Activated CD8-positive, alpha-beta T cell treated with anti-CD3 and anti-CD28 coated beads, Interleukin-2, amount 10 ng/mL, durations not matched to agents 7 days and 5 days (primary cell): ENCODE measurements around the gene MT1F. TPM values are rescaled to one million over a fixed set of nuclear protein-coding genes. Genes with fewer than 3 reads are reported as not detected.

Source experiments
- ATAC-seq: fragments of 150-1000 bp; cut with Tn5 transposase; one replicate; pipeline ENCODE4 v1.10.0; 2021; ENCODE audit warnings: moderate library complexity
- CTCF ChIA-PET: fragments of 350-600 bp; sonication (Branson Sonifier 250); formaldehyde crosslinking; loops from one replicate; lab custom pipeline; 2021; ENCODE audit warnings: antibody characterized with exemption; lab: Charles Lee
- POLR2A ChIA-PET: fragments of 350-600 bp; sonication (Branson Sonifier 250); formaldehyde crosslinking; loops from one replicate; lab custom pipeline; 2021; ENCODE audit warnings: antibody characterized with exemption; lab: Charles Lee
- DNase-seq: peaks from one replicate; pipeline ENCODE4 v3.0.0-alpha.2; 2020
- H3K27ac Mint-ChIP-seq: one replicate; pipeline ENCODE4 v1.8.0; 2021; ENCODE audit warnings: mild to moderate bottlenecking, mixed read lengths
- H3K27me3 Mint-ChIP-seq: one replicate; pipeline ENCODE4 v1.8.0; 2021; ENCODE audit warnings: low read depth, mixed read lengths
- H3K36me3 Mint-ChIP-seq: one replicate; pipeline ENCODE4 v1.8.0; 2021; ENCODE audit warnings: low read depth, mixed read lengths
- H3K4me1 Mint-ChIP-seq: one replicate; pipeline ENCODE4 v1.8.0; 2021; ENCODE audit warnings: low read depth, mixed read lengths
- H3K4me3 Mint-ChIP-seq: one replicate; pipeline ENCODE4 v1.8.0; 2021; ENCODE audit warnings: mild to moderate bottlenecking, mixed read lengths
- H3K9me3 Mint-ChIP-seq: one replicate; pipeline ENCODE4 v1.8.0; 2022; ENCODE audit warnings: mixed read lengths; ENCODE audit not compliant: insufficient read depth
- total RNA-seq, 2 experiments: library from RNA; stranded (reverse); gene quantifications; one replicate each; pipeline ENCODE4 v1.2.3, GENCODE V29; 2021

Gene MT1F
- total RNA-seq, 2 experiments from 2014 or later, result 25.8 to 28.0 TPM

DNA sequence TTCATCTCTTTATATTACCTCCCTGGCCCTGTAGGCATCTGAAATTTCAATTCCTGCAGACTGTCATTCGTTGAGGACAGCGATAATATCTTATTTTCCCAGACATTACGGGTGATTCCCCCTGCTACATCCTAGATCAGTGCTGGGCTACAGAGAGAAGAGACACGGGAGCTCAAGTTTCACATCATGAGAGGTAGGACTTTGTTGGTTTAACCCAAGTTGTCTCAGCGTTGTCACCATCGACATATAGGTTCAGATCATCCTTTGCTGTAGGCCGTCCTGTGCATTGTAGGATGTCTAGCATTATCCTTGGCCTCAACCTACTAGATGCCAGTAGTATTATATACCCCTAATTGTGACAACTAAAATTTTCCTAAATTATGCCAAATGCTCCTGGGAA, 43.8 kb downstream of the MT1F start:
- POLR2A ChIA-PET, result interaction anchor here (0.6 to 2.3 kb wide), 5 partner anchors 19 to 424 kb away, joined by 3 to 24 read pairs (median 3); partner anchors contain the start of gene MT1X

DNA sequence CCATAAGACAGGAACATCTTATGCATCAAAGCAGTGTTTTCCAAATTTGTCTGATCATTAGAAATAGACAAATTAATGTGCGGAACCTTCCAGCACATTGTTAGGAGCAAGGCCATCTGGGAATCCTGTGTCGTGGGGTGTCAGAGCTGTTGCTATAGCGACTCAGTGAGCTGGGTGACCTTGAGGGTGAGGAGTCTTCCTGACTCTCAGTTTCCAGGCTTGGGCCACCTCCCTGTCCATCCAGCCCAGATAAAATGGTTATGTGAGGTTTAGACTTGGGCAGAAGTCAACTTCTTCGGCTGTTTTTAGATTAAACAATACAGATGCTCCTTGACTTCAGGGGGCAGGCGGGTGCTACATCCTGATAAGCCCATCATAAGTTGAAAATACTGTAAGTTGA, 45.1 kb downstream of the MT1F start:
- DNase-seq (no peak), ATAC-seq (no peak)
- H3K4me3 Mint-ChIP-seq, result no peak overlapping the region
- ChIA-PET POLR2A (interaction anchor here (0.9 to 2.3 kb wide), 2 partner anchors 20 to 94 kb away, joined by 4 to 24 read pairs; partner anchors contain the start of genes MT1X and MT2A), CTCF (interaction anchor here (0.9 to 5.9 kb wide), 34 partner anchors 10 to 250 kb away, joined by 3 to 143 read pairs (median 7); partner anchors contain the start of genes MT1G, MT1H, MT1X and MT2A)
- H3K27me3 Mint-ChIP-seq, result no peaks in the 10 kb centered on the region
- no peaks in the 10 kb centered on the region for H3K9me3 Mint-ChIP-seq
- H3K27ac Mint-ChIP-seq, result no peak overlapping the region
- H3K4me1 Mint-ChIP-seq, result peaks cover 16% of the 10 kb centered on the region
- H3K36me3 Mint-ChIP-seq, result no peaks in the 10 kb centered on the region

More for the DNA sequence above, 43.8 kb downstream of the MT1F start:
- DNase-seq (no peak), ATAC-seq (no peak)
- Mint-ChIP-seq H3K36me3 (no peaks in the 10 kb centered on the region), H3K9me3 (no peaks in the 10 kb centered on the region), H3K4me1 (peaks cover 11% of the 10 kb centered on the region), H3K27me3 (no peaks in the 10 kb centered on the region), H3K27ac (peak overlapping the region; percentile 60), H3K4me3 (no peak overlapping the region)
- CTCF ChIA-PET, result interaction anchor here (0.6 to 5.9 kb wide), 68 partner anchors 8 to 274 kb away, joined by 3 to 143 read pairs (median 5); partner anchors contain the start of genes MT1A, MT1E, MT1G and MT1H

Other genes starting within 250 kb of the MT1F start
- 10 to 100 TPM; 39.0 to 47.5 TPM for gene AMFR, start 232.4 kb upstream of the MT1F start, total RNA-seq
- 100 to 1,000 TPM; 237 TPM for gene NUDT21, start 206.6 kb upstream of the MT1F start, total RNA-seq
- gene OGFOD1, start 206.4 kb upstream of the MT1F start, total RNA-seq, result 10 to 100 TPM; 41.8 to 42.0 TPM
- 1 to 10 TPM; 8.4 to 9.6 TPM for gene BBS2, start 137.9 kb upstream of the MT1F start, total RNA-seq
- gene MT4, start 92.9 kb upstream of the MT1F start, total RNA-seq, result not detected
- 1 to 10 TPM; 6.2 to 7.5 TPM for gene MT3, start 68.4 kb upstream of the MT1F start, total RNA-seq
- gene MT2A, start 49.4 kb upstream of the MT1F start, total RNA-seq, result 100 to 1,000 TPM; 186 to 210 TPM
- gene MT1E, start 32.2 kb upstream of the MT1F start, total RNA-seq, result 10 to 100 TPM; 65.0 to 74.8 TPM
- not detected for gene MT1M, start 25.3 kb upstream of the MT1F start, total RNA-seq
- not detected for gene MT1A, start 19.3 kb upstream of the MT1F start, total RNA-seq
- not detected for gene MT1B, start 6.1 kb upstream of the MT1F start, total RNA-seq
- gene MT1G, start 10.1 kb downstream of the MT1F start, total RNA-seq, result 10 to 100 TPM; 30.6 to 36.2 TPM
- 1 to 10 TPM in 1 of 2 experiments, under 1 TPM in 1; 0.84 to 1.9 TPM for gene MT1H, start 11.9 kb downstream of the MT1F start, total RNA-seq
- 10 to 100 TPM; 85.3 to 86.0 TPM for gene MT1X, start 24.5 kb downstream of the MT1F start, total RNA-seq
- 100 to 1,000 TPM; 129 to 143 TPM for gene NUP93, start 72.2 kb downstream of the MT1F start, total RNA-seq
- not detected for gene SLC12A3, start 207.2 kb downstream of the MT1F start, total RNA-seq